D341Med (cell line): Measurements from ENCODE around the gene OR1E2.
"Not testable (repeated sequence)": the region's sequence is repeated elsewhere in the genome, so short reads cannot be mapped to it uniquely, and the experiment has no call there.

Experiments used
- DNase-seq: peaks from one replicate; pipeline ENCODE4 v3.0.0; 2012; ENCODE audit warnings: low spot score

OR1E2 gene

GRCh38 chr17:3433741-3434140 is at the start of gene OR1E2:
OR1E2 (minus strand) TSS chr17:3433841; CDS start chr17:3433841, 0 bp downstream.
- no peak for DNase-seq

- DNase-seq = no peak
Observed at GRCh38 chr17:3482852-3483251, 49.2 kb upstream of the OR1E2 start.

- no peak for DNase-seq
Observed at GRCh38 chr17:3479988-3480387, 46.3 kb upstream of the OR1E2 start.

GRCh38 chr17:3475812-3476610 is 42.4 kb upstream of the OR1E2 start, which contains the start of gene ASPA:
ASPA (plus strand) TSS chr17:3475997; CDS start chr17:3476160, 163 bp downstream.
- no peak for DNase-seq

GRCh38 chr17:3475251-3475685 is 41.6 kb upstream of the OR1E2 start:
- DNase-seq = no peak

GRCh38 chr17:3474212-3474611 is 40.6 kb upstream of the OR1E2 start:
- DNase-seq = no peak

GRCh38 chr17:3472137-3472536 is 38.5 kb upstream of the OR1E2 start:
- DNase-seq = no peak

GRCh38 chr17:3471599-3471998 is 38.0 kb upstream of the OR1E2 start, which contains the start of gene SPATA22:
SPATA22 (minus strand) TSS chr17:3471819; CDS start chr17:3469325, 2,494 bp downstream.
- DNase-seq = no peak

- DNase-seq = no peak
Observed at GRCh38 chr17:3469529-3469928, 35.9 kb upstream of the OR1E2 start.

- DNase-seq = not testable (repeated sequence)
Observed at GRCh38 chr17:3466355-3466754, 32.7 kb upstream of the OR1E2 start.

GRCh38 chr17:3448059-3448665 is 14.5 kb upstream of the OR1E2 start:
- DNase-seq = no peak

- DNase-seq = peak; percentile 24
Observed at GRCh38 chr17:3447625-3448024, 14.0 kb upstream of the OR1E2 start.

GRCh38 chr17:3440451-3440850 is 6.8 kb upstream of the OR1E2 start:
- no peak for DNase-seq

- no peak for DNase-seq
Observed at GRCh38 chr17:3438368-3438767, 4.7 kb upstream of the OR1E2 start.

GRCh38 chr17:3433215-3433614 is 426 bp downstream of the OR1E2 start:
- not testable (repeated sequence) for DNase-seq

GRCh38 chr17:3418222-3418621 is 15.4 kb downstream of the OR1E2 start:
- no peak for DNase-seq

- DNase-seq = no peak
Observed at GRCh38 chr17:3415610-3416009, 18.0 kb downstream of the OR1E2 start.

GRCh38 chr17:3412216-3412615 is 21.4 kb downstream of the OR1E2 start:
- DNase-seq = not testable (repeated sequence)

GRCh38 chr17:3411070-3411469 is 22.6 kb downstream of the OR1E2 start, which contains the start of gene OR3A3:
OR3A3 (plus strand) TSS chr17:3411370.
- no peak for DNase-seq

GRCh38 chr17:3403856-3404255 is 29.8 kb downstream of the OR1E2 start:
- DNase-seq = not testable (repeated sequence)

GRCh38 chr17:3401786-3402185 is 31.9 kb downstream of the OR1E2 start:
- DNase-seq = no peak

GRCh38 chr17:3400055-3400454 is 33.6 kb downstream of the OR1E2 start:
- no peak for DNase-seq

- DNase-seq = no peak
Observed at GRCh38 chr17:3398310-3398709, 35.3 kb downstream of the OR1E2 start, which contains the start of gene OR1E1. OR1E1 (minus strand) TSS chr17:3398410; CDS start chr17:3398410, 0 bp downstream.
